Epithelial cell of prostate (primary cell): ENCODE data around the gene UBASH3A.

Experiments
- DNase-seq: peaks from one replicate; pipeline ENCODE4 v3.0.0-alpha.2; 2011; ENCODE audit warnings: low read depth, low spot score
- H3K27ac ChIP-seq: fragments of 450-650 bp; 2 replicates; pipeline ENCODE4 v1.5.1; 2017; ENCODE audit warnings: mild to moderate bottlenecking

Gene UBASH3A

GRCh38 chr21:42426424-42426823 lies 22.7 kb downstream of the UBASH3A start:
- DNase-seq, result no peak
- H3K27ac ChIP-seq, result no peak overlapping the region

DNA sequence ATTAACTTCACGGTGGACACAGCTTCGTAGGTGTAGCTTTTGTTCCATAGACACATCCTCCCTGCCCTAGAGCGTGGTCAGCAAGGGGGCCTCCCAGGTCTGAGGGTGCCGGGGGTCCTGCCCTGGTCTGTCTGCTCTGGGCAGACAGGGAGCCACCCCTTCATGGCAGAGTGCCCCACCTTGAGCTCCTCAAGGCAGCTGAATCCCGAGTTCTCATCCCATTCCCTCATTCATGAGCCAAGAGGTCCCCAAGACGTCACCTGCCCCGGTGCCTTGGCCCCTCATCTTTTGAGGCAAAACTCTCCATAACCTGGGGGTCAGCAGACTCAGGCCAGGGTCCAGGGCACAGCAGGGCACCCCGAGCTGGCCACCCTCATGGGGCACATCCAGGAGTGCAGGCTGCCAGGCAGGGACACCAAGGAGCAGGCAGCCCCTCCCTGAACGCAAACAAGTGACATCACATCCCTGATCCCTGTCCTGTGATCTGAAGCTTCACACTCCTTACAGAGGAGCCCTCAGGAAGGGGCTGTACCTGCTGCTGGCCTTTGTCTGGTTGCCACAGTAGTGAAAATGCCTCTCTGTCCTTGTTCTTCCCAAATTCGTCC lies 23.3 kb downstream of the UBASH3A start:
- no peak for DNase-seq

DNA sequence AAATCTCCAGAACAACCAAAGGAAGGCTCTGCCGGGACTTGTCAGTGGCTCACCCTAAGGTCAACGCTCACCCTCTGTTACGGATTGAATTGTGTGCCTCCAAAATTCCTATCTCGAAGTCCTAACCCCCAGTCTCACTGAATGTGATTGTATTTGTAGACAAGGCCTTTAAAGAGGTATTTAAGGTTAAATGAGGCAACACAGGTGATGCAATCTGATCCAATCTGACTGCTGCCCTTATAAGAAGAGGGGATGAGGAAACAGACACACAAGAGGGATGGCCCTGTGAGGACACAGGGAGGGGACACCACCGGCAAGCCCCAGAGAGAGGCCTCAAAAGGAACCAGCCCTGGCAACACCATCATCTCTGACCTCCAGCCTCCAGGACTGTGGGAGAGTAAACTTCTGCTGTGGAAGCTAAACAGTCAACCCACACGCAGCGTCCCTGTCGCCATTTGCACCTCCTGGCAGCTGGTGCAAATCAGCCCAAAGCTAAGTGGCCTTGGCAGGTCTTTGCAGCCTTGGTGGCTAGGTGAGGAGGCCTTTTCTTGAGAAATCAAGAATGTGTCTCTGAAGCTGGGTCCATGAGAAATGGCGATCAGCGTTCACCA lies 24.2 kb downstream of the UBASH3A start:
- no peak overlapping the region for H3K27ac ChIP-seq
- no peak for DNase-seq

More for the DNA sequence above, 23.3 kb downstream of the UBASH3A start:
- H3K27ac ChIP-seq, result no peak overlapping the region

- no peak for DNase-seq
- H3K27ac ChIP-seq, result no peak overlapping the region
Observed at GRCh38 chr21:42429021-42429420, 25.3 kb downstream of the UBASH3A start.

DNA sequence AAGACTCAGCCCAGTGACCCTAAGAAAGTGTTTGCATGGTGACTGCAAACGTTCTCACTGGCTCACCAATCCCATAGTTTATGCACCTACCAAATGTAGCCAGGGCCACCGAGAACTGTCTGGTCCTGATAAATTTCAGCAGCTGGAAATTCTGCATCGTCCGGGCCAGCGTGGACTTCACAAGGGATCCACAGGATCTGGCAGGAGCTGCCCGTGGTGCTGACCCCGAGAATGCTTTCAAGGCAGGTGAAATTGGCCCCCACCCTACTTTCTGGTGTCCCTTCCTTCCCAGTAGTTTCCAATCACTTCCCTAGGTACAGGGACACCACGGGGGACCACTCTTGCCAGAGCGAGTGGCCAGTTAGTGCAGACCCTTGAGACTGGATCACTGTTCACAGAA lies 26.2 kb downstream of the UBASH3A start:
- H3K27ac ChIP-seq, result no peak overlapping the region
- DNase-seq, result no peak

DNA sequence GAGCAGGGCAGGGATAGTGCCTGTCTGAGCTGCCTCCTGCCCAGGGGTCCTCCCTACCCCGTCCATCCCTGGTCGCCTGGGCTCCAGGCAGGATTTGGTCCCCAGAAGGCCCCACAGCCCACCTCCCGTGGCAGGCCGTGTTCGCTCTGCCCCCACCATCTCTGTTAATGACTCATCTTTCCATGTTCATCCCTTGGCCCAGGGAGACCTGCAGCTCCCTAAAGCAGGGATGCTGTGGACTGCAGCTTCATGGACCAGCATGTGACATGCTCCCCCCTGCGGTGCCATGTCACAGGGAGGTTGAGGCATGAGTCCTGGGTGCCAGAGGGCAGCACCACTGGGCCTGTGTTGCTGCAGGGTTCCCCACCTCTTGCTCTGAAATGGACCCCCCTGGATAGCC lies 26.8 kb downstream of the UBASH3A start:
- no peak for DNase-seq
- no peak overlapping the region for H3K27ac ChIP-seq

- no peak overlapping the region for H3K27ac ChIP-seq
- DNase-seq, result no peak
Observed at GRCh38 chr21:42431196-42431595, 27.5 kb downstream of the UBASH3A start.

DNA sequence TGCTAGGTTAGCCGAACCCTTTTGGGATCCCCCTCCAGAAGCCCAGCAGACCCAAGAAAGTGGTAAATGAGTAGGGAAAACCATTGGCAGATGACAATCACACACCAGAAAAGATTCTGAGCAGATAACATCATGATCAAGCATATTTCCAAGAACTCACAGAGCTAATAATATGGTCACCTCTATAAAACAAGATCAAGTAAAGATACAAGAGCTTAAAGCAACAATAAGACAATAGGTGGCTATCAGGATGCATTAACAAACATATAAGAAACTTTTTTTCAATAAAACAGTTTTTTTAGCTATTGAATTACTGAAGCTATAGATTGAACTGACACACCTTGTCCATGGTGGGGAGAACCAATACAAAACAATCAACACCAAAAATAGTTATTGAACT lies 29.0 kb downstream of the UBASH3A start:
- H3K27ac ChIP-seq, result no peak overlapping the region
- DNase-seq, result no peak

DNA sequence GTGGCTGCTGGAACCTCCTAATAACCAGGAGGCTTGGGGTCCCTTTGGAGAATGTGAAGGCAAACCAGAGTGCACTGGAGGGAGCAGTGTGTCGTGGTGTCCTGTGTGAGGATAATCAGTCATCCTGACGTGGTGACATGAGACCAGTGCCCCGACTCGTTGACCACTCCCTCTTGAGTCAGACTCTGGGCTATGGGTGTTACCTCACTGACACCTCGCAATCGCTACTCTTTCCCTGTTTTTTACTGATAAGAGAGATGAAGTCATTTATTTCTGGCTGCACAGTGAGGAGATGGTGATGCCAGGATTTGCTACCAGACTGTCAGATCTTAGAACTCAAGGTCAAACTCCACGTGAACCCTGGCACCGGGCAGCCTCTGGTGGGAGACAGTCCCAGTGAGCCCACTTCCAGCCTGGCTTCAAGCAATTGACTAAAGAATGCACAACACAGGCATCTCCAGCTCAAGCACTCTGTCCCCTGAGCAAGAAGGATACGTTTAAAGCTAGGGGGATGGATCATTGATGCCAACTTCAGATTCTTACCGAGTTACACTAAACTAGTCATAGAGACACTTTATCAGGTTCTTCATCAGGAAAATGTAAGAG lies 30.3 kb downstream of the UBASH3A start:
- no peak for DNase-seq
- no peak overlapping the region for H3K27ac ChIP-seq

GRCh38 chr21:42434884-42435283 lies 31.2 kb downstream of the UBASH3A start:
- DNase-seq, result no peak
- H3K27ac ChIP-seq, result no peak overlapping the region

DNA sequence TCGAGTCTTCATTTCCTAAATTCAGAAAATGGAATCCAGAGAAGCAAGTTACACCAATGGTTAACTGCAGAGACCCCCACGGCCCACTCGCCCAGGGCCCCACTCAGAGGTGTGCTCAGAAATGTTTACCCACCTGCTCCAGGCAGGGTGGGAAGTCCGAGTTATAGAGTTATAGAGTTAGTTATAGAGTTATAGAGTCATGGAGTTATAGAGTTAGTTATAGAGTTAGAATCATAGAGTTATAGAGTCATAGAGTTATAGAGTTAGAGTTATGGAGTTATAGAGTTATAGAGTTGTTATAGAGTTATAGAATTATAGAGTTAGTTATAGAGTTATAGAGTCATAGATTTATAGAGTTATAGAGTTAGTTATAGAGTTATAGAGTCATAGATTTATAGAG lies 31.7 kb downstream of the UBASH3A start:
- DNase-seq, result no peak
- H3K27ac ChIP-seq, result no peak overlapping the region

GRCh38 chr21:42435833-42436232 lies 32.1 kb downstream of the UBASH3A start:
- DNase-seq, result no peak
- no peak overlapping the region for H3K27ac ChIP-seq

DNA sequence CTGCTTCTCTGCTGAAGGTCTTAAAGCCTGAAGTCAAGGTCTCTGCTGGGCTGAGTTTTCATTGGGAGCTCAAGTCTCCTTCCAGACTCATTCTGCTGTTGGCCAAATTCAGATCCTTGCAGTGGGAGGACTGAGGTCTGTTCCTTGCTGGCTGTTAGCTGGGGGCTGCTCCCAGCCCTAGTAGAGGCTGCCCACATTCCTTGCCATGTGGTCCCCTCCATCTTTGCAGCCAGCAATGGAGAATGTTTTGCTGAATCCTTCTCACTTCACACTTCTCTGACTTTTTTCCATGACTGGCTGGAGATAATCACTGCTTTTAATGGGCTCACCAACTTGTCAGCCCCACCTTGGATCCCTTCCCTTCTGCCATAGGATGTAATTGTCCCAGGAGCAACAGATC lies 33.2 kb downstream of the UBASH3A start:
- no peak for DNase-seq
- no peak overlapping the region for H3K27ac ChIP-seq

DNA sequence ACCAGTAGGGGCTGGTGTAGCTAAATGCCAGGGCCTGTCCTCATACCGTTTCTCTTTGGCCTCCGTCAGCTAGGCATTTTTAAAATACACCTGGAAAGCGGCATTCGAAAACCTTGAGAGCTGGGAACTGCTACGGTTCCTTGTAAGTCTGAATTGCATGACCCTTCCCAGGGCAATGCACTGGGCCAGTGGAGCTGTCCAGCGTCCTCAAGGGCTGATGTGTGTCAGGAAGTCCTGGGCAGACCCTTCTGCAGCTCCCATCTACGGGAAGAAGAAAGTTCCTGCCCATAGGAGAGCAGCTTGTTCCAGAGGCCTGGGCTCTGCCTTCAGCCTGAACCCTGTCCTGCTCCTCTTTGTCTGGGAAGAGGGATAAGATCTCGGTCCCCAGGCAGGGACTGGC lies 34.1 kb downstream of the UBASH3A start:
- H3K27ac ChIP-seq, result no peak overlapping the region
- no peak for DNase-seq

DNA sequence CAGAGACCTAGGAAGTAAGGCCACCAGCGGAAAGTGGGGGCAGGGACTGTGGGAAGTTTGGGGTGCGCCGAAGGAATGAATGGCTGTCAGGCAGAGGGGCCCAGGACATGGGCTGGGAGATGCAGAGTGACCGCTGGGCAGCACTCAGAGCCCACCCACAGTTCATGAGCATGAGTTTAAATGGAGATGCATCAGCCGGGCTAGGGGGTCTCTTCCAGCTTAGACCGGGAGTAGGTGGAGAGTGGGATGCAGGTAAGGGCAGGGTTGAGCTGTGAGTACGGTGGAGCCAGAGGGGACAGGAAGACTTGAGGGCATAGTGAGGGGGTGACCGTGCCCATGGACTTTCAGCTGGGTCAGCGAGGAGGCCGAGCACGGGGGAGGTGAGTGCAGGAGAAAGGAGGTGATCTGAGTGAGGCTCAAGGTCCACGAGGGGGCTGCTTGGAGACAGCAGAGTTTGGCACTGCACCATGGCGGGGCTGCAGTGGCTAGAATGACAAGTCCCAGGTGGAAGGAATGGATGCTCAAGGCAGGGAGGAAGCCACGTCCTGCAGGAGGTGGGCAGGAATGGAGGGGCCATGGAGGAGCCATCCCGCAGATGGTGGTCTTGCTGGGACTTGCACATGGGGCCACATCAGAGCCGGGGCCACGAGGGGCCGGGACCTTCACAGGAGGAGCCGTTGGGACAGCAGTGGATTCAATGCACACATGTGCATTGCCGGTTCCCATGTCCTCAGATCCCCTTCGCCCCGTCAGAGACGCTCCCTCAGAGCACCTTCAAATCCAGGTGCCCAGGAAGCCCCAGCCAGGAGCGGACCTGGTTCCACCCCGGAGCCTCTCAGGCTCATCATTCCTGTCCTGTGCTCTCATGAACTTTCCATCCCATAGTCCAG lies 34.9 kb downstream of the UBASH3A start:
- H3K27ac ChIP-seq, result no peak overlapping the region
- DNase-seq, result no peak

- DNase-seq, result no peak
- H3K27ac ChIP-seq, result no peak overlapping the region
Observed at GRCh38 chr21:42439284-42440186, 35.8 kb downstream of the UBASH3A start.

DNA sequence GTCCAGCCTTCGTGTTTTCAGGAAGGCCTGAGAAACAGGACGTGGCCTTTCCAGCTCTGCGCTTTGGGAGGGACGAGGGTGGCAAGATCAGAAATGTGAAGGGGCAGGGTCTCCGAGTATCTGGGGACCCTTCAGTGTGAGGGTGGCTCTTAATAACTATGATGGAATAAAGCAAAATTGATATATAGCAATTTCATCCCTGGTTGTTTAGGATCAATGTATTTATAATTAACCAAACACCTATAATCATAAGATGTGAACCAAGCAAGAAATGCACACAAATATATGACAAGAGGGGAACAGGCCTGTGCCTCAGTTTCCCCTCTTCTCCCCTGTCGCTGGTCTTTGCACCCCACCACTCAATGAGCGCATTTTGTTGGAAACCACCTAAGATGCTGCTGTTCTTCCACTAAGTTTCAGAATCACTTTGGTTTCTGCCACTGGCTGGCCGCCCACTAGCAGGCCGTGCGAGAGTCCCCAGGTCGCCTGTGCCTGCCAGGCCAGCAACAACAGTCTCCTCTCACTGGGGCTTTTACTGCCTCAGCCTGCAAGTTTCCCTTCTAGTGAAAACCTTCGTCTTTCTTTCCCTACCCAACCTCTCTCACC lies 36.6 kb downstream of the UBASH3A start:
- no peak overlapping the region for H3K27ac ChIP-seq
- no peak for DNase-seq

DNA sequence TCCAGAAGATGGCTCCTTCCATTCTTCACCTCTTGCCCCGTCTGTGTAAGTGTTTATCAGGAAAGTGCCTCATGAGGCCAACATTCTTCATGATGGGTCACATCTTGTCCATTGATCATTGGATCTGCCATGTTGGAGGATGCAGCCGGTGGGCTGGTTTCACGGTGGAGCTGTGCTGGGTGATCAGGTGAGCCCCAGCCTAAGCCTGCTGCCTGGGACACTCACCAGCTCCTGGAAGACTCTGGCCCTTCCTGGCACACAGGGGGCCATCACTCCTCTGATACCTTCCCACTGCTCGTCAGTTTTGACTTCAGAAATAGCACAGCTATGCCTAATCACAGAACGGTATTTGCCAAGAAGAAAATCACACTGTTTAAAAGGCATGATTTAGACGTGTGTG lies 38.3 kb downstream of the UBASH3A start:
- DNase-seq, result no peak
- H3K27ac ChIP-seq, result no peak overlapping the region

DNA sequence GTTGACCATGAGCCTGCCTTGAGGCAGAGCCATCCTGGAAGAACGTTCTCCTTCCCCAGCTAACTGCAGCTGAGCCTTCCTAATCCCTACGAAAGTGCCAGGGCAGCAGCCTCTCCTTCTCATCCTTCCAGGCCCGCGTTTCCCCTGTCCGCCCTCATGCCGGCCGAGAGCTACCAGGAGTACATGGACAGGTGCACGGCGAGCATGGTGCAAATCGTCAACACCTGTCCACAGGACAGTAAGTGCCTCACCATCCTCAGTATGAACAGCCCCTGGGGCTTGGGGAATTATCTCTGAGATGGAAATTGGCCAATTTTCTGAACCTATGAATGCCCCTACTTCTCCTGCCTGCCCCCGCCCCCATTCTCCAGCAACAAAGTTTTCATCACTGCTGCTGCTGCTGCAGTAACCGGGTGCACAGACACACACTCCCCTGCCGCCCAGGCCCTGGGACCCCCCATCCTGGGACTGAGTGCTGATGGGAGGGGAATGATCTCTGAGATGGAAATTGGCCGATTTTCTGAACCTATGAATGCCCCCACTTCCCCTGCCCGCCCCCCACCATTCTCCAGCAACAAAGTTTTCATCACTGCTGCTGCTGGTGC lies 39.6 kb downstream of the UBASH3A start:
- H3K27ac ChIP-seq, result no peak overlapping the region
- no peak for DNase-seq
